ENCODE data around the gene HOXD8.

Gene HOXD8

DNA sequence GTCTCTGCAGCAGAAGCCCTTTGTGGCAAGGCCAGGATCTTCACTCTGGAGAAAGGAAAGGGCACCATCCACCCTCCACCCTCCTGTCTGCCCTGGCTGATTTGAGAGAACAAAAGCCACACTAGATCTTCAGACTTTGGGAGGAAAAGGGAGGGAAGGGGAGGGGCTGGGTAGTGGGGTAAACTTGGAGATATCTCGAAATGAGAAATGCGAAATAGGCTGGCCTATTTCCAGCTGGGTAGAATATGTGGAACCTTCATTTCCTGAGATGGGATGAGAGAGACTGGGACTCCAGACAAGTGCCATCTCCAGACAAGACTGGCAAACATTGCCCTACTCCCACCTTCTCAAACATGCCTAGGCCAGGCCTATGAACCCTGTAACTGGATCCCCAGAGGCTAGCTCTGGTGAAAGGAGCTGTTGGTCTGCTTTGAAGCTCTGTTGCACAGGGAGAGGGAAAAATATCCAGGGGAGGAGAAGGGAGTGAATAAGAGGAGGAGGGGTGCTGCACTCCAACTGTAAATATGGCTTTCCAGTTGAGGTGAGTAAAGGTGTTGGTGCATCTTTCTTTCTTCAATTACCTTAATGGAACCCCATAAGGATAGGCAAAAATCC lies 28.2 kb upstream of the HOXD8 start:
- DNase-seq (ENCODE audit: low read depth, low spot score) = no peak
- no peak overlapping the region for H3K27ac ChIP-seq

DNA sequence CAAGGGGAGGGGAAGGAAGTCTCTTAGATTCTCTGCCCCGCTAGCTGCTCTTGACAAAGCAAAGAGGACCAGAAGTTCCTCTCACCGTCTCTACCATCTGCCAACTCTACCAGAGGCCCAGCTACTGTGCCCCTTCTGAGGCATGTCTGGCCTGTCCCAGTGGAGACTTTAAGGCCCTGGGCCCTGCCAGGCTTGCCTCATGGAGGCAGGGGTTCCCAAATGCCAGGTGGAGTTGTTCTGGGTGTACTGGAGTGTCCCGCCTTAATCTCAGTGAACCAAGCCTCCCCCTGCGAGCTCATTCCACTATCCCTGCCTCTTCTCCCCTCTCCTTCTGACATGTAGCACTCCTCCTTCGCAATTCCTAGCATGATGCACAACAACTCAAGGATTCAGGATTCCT lies 27.7 kb upstream of the HOXD8 start:
- DNase-seq (ENCODE audit: low read depth, low spot score) = no peak
- no peak overlapping the region for H3K27ac ChIP-seq

GRCh38 chr2:176102309-176102866 lies 27.1 kb upstream of the HOXD8 start:
- no peak overlapping the region for H3K27ac ChIP-seq
- no peak for DNase-seq (ENCODE audit: low read depth, low spot score)

GRCh38 chr2:176103194-176103593 lies 26.3 kb upstream of the HOXD8 start:
- no peak for DNase-seq (ENCODE audit: low read depth, low spot score)

GRCh38 chr2:176103742-176104315 lies 25.7 kb upstream of the HOXD8 start:
- DNase-seq (ENCODE audit: low read depth, low spot score) = no peak
- peak overlapping the region; percentile 98 for H3K27ac ChIP-seq

More at GRCh38 chr2:176103194-176103593, 26.3 kb upstream of the HOXD8 start:
- H3K27ac ChIP-seq = peak overlapping the region; percentile 98

DNA sequence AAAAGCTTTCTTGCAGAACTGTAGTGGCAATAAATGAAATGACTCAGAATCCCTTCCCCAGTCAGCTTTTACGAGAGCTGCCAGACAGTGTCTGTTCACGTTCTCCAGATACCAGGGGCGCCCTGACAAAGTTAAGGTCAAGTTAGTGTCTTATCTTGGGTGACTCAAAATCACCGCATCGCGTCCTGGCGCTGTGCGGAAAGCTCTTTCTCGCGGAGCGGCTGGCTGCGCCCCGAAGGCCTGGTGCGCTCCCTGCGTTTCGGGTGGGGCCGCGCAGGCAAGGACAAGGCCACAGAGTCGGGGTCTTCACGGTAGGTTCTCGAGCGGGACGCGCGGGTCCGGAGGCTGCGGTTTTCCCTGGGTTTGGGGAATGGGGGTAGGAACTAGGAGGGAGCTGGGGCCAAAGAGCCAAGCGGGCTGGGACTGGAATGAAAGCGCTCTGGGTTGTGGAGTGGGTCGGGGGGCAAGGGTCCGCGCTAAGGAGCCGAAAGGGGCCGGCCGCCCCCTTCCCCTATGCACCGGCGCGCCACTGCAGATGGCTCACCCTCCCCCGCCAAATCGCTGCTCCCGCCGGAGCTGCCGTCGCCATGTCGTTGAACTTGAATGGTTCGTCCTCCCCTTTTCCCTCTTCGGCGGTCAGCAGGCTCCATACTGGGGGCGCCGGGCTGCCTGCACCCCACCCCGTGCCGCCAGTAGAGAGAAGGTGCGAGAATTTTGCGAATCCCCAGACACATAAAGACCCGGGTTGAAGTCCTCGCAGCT lies 25.0 kb upstream of the HOXD8 start:
- DNase-seq (ENCODE audit: low read depth, low spot score) = no peak
- peak overlapping the region; percentile 98 for H3K27ac ChIP-seq

DNA sequence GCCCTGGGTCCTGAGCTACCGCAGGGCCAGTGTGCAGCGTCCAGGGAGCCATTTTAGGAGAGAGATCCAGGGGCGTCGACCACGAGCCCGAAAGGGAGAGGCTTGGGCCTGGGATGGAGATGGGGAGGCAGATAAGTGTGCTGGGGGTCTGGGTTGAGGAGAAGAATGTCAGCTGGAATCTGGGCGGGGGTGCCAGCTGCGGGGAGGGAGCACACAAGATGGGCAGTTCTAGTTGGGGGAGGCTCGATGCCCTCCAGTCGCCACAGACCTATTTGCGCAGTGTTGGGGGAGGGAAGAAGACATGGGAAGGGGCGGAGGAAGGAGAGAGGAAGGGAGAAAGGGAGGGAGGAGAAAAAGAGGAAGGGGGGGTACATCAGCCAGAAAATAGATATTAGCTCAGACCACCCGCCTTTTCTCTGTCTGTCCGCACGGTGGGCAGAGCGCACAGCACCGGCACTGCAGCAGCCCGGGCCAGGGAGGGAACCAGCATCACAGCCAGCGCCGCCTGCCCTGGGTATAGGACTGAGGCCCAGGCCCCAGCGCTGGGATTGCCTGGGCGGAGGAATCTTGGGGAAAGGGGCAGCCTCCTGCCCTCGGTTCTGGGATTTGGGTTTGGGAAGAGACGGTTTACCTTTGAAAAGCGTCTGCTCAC lies 24.3 kb upstream of the HOXD8 start:
- H3K27ac ChIP-seq = peak overlapping the region; percentile 98
- no peak for DNase-seq (ENCODE audit: low read depth, low spot score)

GRCh38 chr2:176105730-176106580 lies 23.6 kb upstream of the HOXD8 start:
- DNase-seq (ENCODE audit: low read depth, low spot score) = no peak
- peak overlapping the region; percentile 98 for H3K27ac ChIP-seq

DNA sequence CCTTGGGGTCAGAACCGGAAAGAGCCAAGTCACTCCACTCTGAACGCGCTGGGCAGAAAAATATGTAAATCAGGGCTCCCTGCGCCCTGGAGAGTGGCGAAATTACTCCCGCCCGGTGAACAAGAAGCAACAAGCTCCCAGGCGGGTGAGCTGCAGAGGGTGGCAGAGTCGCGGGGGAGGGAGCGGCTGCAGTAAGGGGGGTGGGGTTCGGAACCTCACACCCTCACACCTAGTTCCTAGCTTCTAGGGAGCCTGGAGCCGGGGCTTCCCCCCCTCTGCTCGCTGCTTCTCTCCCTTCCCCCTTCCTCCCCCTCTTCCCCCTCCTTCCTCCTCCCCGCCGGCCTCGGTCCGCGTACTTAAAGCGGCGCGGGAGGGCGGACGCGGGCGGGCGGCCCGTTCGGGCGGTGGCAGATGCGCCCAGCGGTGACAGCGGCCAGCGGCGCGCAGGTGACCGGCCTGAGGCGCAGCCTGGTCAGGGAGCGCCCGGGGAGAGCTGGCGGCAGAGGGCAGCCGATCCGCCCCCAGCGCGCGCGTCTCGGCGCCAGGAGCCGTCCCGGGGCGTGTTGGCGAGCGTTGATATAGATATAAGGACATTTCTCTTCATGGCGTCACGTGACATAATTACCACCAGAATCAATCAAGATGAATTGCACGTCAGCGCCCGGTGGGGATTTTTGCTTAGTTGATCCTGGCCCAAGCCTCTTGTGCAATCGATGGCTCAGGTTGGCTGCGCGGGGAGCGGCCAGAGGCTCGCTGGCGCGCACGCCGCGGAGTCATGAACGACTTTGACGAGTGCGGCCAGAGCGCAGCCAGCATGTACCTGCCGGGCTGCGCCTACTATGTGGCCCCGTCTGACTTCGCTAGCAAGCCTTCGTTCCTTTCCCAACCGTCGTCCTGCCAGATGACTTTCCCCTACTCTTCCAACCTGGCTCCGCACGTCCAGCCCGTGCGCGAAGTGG lies 22.6 kb upstream of the HOXD8 start, which contains the start of gene HOXD11:
Gene HOXD11, plus strand, starts transcription at position 700 of the 959 bp plus-strand sequence. Its CDS starts 76 bp downstream, at position 776.
- peak; percentile 78 for DNase-seq (ENCODE audit: low read depth, low spot score)
- H3K27ac ChIP-seq = peak within 1 kb of the TSS; percentile 98

- no peak for DNase-seq (ENCODE audit: low read depth, low spot score)
- H3K27ac ChIP-seq = peak overlapping the region; percentile 98
These were observed 21.7 kb upstream of the HOXD8 start for GRCh38 chr2:176107731-176108181.

- H3K27ac ChIP-seq = peak overlapping the region; percentile 98
- DNase-seq (ENCODE audit: low read depth, low spot score) = no peak
These were observed 20.2 kb upstream of the HOXD8 start for GRCh38 chr2:176109192-176109901.

DNA sequence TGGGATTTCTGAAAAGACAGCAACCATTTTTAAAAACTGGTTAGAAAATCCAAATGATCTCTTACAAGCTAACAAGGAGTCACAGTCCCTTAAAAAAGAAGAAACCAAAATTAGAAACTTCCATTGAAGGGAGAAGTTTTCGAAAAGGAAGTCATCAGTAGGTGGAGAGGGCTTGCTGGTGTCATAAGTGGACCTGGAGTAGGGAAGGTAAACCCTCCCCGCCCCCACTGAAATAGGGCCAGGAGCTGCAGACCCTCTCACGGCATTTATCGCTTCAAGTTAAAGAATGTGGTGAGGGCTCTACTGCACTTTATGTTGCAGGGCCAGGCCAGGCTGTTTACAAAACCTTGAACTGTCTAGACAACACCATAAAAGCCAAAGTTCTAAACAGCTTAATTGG lies 19.6 kb upstream of the HOXD8 start:
- DNase-seq (ENCODE audit: low read depth, low spot score) = no peak
- H3K27ac ChIP-seq = peak overlapping the region; percentile 98

DNA sequence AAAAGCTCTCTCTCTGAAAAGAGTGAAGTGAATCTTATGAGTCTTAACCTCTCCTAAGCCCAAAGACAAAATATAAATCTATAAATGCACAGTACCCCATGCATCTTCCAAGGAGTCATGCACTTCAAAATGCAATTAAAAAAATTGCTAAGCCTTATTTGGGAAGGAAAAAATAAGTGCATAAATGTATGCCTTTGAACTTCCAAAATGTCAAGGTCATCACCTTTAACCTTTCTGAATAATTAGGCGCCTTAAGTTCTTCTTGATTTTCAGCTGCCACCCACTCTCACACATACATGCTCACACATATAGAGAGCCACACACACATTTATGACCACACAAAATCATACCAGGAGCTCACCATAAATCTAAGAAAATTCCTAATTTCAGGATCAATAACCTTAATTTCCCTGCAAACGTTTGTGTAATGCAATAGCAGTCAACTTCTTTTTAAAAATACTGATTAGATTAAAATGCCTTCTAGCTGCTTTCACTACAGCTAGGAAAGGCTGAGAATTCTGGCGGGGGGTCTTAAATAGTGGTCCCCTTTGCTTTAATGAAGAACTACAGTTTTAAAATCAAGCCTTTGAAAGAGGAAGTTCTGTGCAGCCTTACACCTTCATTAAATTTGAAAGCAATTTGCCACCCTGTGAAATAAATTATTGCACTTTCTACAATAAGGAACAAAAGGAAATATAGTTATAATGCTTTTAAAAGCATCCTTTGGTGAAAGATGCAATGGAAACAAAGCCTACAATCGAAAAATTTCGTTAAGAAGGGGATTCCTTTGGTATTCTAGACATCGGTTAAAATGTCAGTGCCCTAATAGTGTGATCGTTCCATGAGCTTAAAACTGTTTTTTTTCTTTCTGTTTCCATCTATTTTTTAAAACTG lies 18.8 kb upstream of the HOXD8 start:
- DNase-seq (ENCODE audit: low read depth, low spot score) = no peak
- no peak overlapping the region for H3K27ac ChIP-seq

- H3K27ac ChIP-seq = no peak overlapping the region
- no peak for DNase-seq (ENCODE audit: low read depth, low spot score)
These were observed 18.2 kb upstream of the HOXD8 start for GRCh38 chr2:176111309-176111663.

DNA sequence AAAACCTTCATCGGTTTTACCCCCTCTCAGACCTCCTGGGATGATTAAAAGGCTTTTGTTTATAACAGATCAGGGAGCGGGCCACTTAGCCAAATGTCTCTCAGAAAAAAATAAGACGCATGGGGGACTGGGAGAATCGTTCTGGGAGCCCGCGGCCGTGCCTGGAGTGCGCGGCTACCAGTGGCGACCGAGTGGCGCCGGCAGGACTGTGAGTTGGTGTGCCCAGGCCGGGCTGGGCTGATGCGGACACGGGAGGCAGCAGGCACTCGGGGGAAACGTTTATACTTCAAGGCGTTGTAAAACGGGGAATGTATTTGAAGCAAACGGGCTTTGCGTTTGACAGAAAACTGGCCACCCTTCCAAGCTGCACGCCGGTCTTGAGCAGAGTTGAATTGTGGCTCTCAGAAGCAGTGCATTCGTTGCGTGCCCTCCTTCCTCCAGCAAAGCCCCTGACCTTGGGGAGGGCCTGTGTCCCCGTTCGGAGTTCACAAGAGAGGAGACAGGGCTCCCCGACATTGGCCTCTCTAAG lies 17.6 kb upstream of the HOXD8 start:
- no peak for DNase-seq (ENCODE audit: low read depth, low spot score)
- no peak overlapping the region for H3K27ac ChIP-seq

DNA sequence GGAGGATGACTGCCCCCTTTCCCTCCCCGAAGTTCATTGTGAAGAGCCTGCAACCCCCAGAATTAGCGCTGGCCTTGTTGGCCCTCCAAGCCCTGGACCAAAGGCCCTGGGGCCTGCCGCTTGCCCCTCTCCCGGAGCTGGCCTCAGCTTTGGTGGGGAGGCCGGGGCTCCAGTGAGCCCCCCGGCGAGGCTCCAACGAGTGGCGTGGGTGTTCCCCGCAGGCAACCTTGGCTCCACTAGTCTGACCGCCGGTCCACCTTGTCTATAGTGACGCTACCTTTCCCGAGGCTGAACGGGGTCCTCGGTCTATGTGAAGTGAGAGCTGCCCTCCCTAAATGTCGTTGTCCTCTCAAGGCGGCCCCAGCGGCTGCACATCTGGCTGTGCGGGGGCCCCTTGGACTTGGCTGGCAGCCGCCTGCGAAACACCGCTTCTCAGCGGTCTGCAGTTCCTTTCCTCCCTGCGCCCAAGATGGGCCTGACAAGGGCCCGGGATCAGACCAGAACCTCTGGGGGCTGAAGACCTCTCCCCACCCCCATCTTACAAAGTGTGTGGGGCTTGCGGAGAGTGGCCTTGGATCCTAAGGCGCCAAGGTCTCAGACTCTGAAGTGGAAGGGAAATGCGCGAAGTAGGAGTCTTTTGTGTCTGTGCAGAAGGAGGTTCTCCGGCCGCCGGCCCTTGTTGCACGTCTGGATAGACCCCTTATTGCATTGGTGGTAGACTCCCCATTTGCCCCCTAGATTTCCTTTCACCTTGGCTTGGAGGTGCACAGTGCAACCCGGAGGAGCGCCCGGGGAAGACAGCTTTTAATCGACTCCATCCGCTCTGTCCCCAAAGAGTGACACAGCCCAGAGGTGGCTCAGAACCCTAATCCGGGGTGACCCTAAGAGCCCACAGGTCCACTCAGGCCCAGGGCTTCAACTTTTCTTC lies 16.9 kb upstream of the HOXD8 start:
- no peak for DNase-seq (ENCODE audit: low read depth, low spot score)
- no peak overlapping the region for H3K27ac ChIP-seq

Data from epithelial cell of prostate (primary cell).